SJSA1 (cell line): ENCODE results near the gene PSMC2. TPM values are rescaled to one million over a fixed set of nuclear protein-coding genes. Genes with fewer than 3 reads are reported as not detected.
A peak's percentile ranks its signal among the peaks of the same experiment; 100 is the strongest.

ENCODE experiments used
- DNase-seq, 2 experiments: peaks; one replicate each; pipeline ENCODE4 v3.0.0-alpha.2; 2015 to 2020; ENCODE audit warnings: low spot score in 2 of 2, low read depth in 1 of 2
- H3K27ac ChIP-seq: fragments of 250-450 bp; sonication (Bioruptor Pico); 2 replicates; pipeline ENCODE4 v1.5.1; 2020; ENCODE audit warnings: mild to moderate bottlenecking, moderate library complexity
- H3K27me3 ChIP-seq: fragments of 250-450 bp; sonication (Bioruptor Pico); replicated peaks from 2 replicates; pipeline ENCODE4 v1.5.1; 2020; ENCODE audit warnings: mild to moderate bottlenecking, moderate library complexity
- H3K36me3 ChIP-seq: fragments of 250-450 bp; sonication (Bioruptor Pico); 2 replicates; pipeline ENCODE4 v1.5.1; 2020; ENCODE audit warnings: mild to moderate bottlenecking
- H3K4me1 ChIP-seq: fragments of 250-450 bp; sonication (Bioruptor Pico); replicated peaks from 2 replicates; pipeline ENCODE4 v1.6.1; 2021; ENCODE audit warnings: mild to moderate bottlenecking
- H3K4me3 ChIP-seq: fragments of 250-450 bp; sonication (Bioruptor Pico); 2 replicates; pipeline ENCODE4 v1.5.1; 2020; ENCODE audit warnings: mild to moderate bottlenecking
- H3K9me3 ChIP-seq: fragments of 250-450 bp; sonication (Bioruptor Pico); replicated peaks from 2 replicates; pipeline ENCODE4 v1.5.1; 2020; ENCODE audit warnings: mild to moderate bottlenecking
- total RNA-seq: library from RNA; depleted of rRNA; stranded (reverse); fragments of >200 nt; shearing (Covaris generic); gene quantifications from 2 replicates; pipeline ENCODE4 v1.2.3, GENCODE V29; 2014; rRNA removed

PSMC2 gene
- 242 and 260 TPM in 2 replicates for total RNA-seq

- Histone ChIP-seq H3K4me3 (peak within 1 kb of the TSS; percentile 76), H3K27ac (peak within 1 kb of the TSS; percentile 74), H3K27me3 (no peaks in the 10 kb centered on the region), H3K4me1 (peaks cover 20% of the 10 kb centered on the region), H3K9me3 (no peaks in the 10 kb centered on the region), H3K36me3 (peaks cover 31% of the 10 kb centered on the region)
- DNase-seq: peak; percentile 79 to 86
These were observed at the start of gene PSMC2 for GRCh38 chr7:103347507-103348267. Gene PSMC2 (plus strand): TSS chr7:103347643. CDS start chr7:103347712, 69 bp downstream.

- Histone ChIP-seq H3K9me3 (no peaks in the 10 kb centered on the region; the same call in 1 of the 2 replicates), H3K27me3 (no peaks in the 10 kb centered on the region; the same call in 1 of the 2 replicates), H3K4me1 (peaks cover 13% of the 10 kb centered on the region), H3K4me3 (peak overlapping the region; percentile 87), H3K27ac (peak overlapping the region; percentile 74; the same call in 1 of the 2 replicates), H3K36me3 (peaks cover 49% of the 10 kb centered on the region)
- no peak for DNase-seq
These were observed 49.6 kb upstream of the PSMC2 start for GRCh38 chr7:103297837-103298179.

GRCh38 chr7:103299660-103300059, 47.8 kb upstream of the PSMC2 start:
- DNase-seq: no peak
- Histone ChIP-seq H3K4me1 (peaks cover 13% of the 10 kb centered on the region), H3K4me3 (no peak overlapping the region), H3K9me3 (no peaks in the 10 kb centered on the region; the same call in 1 of the 2 replicates), H3K27ac (no peak overlapping the region), H3K27me3 (no peaks in the 10 kb centered on the region), H3K36me3 (peaks cover 68% of the 10 kb centered on the region)

- DNase-seq: no peak
- no peak overlapping the region for H3K4me3 ChIP-seq
- H3K27ac ChIP-seq: no peak overlapping the region
- H3K27me3 ChIP-seq: no peaks in the 10 kb centered on the region
- H3K9me3 ChIP-seq: no peaks in the 10 kb centered on the region; the same call in 1 of the 2 replicates
- peaks cover 81% of the 10 kb centered on the region for H3K36me3 ChIP-seq
- peaks cover 13% of the 10 kb centered on the region for H3K4me1 ChIP-seq
These were observed 46.0 kb upstream of the PSMC2 start for GRCh38 chr7:103301441-103301840.

- Histone ChIP-seq H3K9me3 (no peaks in the 10 kb centered on the region), H3K27ac (peak overlapping the region; percentile 11; the same call in 1 of the 2 replicates), H3K4me3 (no peak overlapping the region), H3K4me1 (peaks cover 5% of the 10 kb centered on the region; the same call in 1 of the 2 replicates), H3K36me3 (peaks cover 94% of the 10 kb centered on the region), H3K27me3 (no peaks in the 10 kb centered on the region)
- DNase-seq: peak in 1 of 2 experiments; percentile 17
These were observed 39.8 kb upstream of the PSMC2 start for GRCh38 chr7:103307503-103308231.

- H3K4me3 ChIP-seq: no peak overlapping the region
- H3K4me1 ChIP-seq: no peaks in the 10 kb centered on the region
- no peak for DNase-seq
- H3K36me3 ChIP-seq: peaks cover 99% of the 10 kb centered on the region
- no peaks in the 10 kb centered on the region for H3K9me3 ChIP-seq
- H3K27me3 ChIP-seq: no peaks in the 10 kb centered on the region
- H3K27ac ChIP-seq: no peak overlapping the region
These were observed 32.6 kb upstream of the PSMC2 start for GRCh38 chr7:103314852-103315251.

- Histone ChIP-seq H3K9me3 (no peaks in the 10 kb centered on the region), H3K36me3 (peaks cover 97% of the 10 kb centered on the region), H3K27ac (no peak overlapping the region), H3K4me1 (no peaks in the 10 kb centered on the region), H3K27me3 (no peaks in the 10 kb centered on the region), H3K4me3 (no peak overlapping the region)
- no peak for DNase-seq
These were observed 31.0 kb upstream of the PSMC2 start for GRCh38 chr7:103316380-103316941.

- Histone ChIP-seq H3K27ac (no peak overlapping the region), H3K4me3 (no peak overlapping the region), H3K4me1 (no peaks in the 10 kb centered on the region), H3K36me3 (peaks cover 97% of the 10 kb centered on the region), H3K9me3 (no peaks in the 10 kb centered on the region), H3K27me3 (no peaks in the 10 kb centered on the region)
- DNase-seq: no peak
These were observed 30.4 kb upstream of the PSMC2 start for GRCh38 chr7:103317009-103317408.

GRCh38 chr7:103325744-103326143, 21.7 kb upstream of the PSMC2 start:
- H3K4me3 ChIP-seq: no peak overlapping the region
- peaks cover 63% of the 10 kb centered on the region for H3K36me3 ChIP-seq
- no peaks in the 10 kb centered on the region for H3K27me3 ChIP-seq
- H3K4me1 ChIP-seq: no peaks in the 10 kb centered on the region
- no peak for DNase-seq
- H3K27ac ChIP-seq: no peak overlapping the region
- no peaks in the 10 kb centered on the region for H3K9me3 ChIP-seq

GRCh38 chr7:103336761-103337160, 10.7 kb upstream of the PSMC2 start:
- Histone ChIP-seq H3K4me3 (no peak overlapping the region), H3K27ac (no peak overlapping the region), H3K4me1 (no peaks in the 10 kb centered on the region), H3K9me3 (no peaks in the 10 kb centered on the region), H3K27me3 (no peaks in the 10 kb centered on the region), H3K36me3 (peaks cover 77% of the 10 kb centered on the region)
- no peak for DNase-seq

GRCh38 chr7:103338864-103339263, 8.6 kb upstream of the PSMC2 start:
- Histone ChIP-seq H3K4me1 (peaks cover 6% of the 10 kb centered on the region; the same call in 1 of the 2 replicates), H3K27me3 (no peaks in the 10 kb centered on the region)
- DNase-seq: no peak

GRCh38 chr7:103341466-103341865, 6.0 kb upstream of the PSMC2 start:
- no peak overlapping the region for H3K27ac ChIP-seq
- H3K4me3 ChIP-seq: no peak overlapping the region
- no peak for DNase-seq
- no peaks in the 10 kb centered on the region for H3K9me3 ChIP-seq
- H3K36me3 ChIP-seq: peaks cover 61% of the 10 kb centered on the region
- peaks cover 6% of the 10 kb centered on the region for H3K4me1 ChIP-seq
- no peaks in the 10 kb centered on the region for H3K27me3 ChIP-seq

More at GRCh38 chr7:103338864-103339263, 8.6 kb upstream of the PSMC2 start:
- Histone ChIP-seq H3K9me3 (no peaks in the 10 kb centered on the region), H3K27ac (no peak overlapping the region), H3K4me3 (no peak overlapping the region), H3K36me3 (peaks cover 78% of the 10 kb centered on the region)

GRCh38 chr7:103343332-103343731, 4.1 kb upstream of the PSMC2 start:
- no peaks in the 10 kb centered on the region for H3K27me3 ChIP-seq
- no peaks in the 10 kb centered on the region for H3K9me3 ChIP-seq
- peak overlapping the region; percentile 84 for H3K4me3 ChIP-seq
- H3K27ac ChIP-seq: no peak overlapping the region
- peaks cover 44% of the 10 kb centered on the region for H3K36me3 ChIP-seq
- no peak for DNase-seq
- peaks cover 14% of the 10 kb centered on the region for H3K4me1 ChIP-seq
